ENCODE data around the gene MB. TPM values are rescaled to one million over a fixed set of nuclear protein-coding genes. Genes with fewer than 3 reads are reported as not detected.

Gene MB
- total RNA-seq, 1 donor from 2014 or later: not detected

GRCh38 chr22:35638001-35638400 lies 20.9 kb upstream of the MB start:
- H3K4me3 ChIP-seq (ENCODE audit: low read depth, low read length): no peak overlapping the region
- no peak for TF ChIP-seq CTCF (conservative IDR thresholded peaks at IDR 0.05; ENCODE audit: low read depth, low read length)
- DNase-seq (ENCODE audit: low read depth): no peak

- DNase-seq (ENCODE audit: low read depth): no peak
- H3K4me3 ChIP-seq (ENCODE audit: low read depth, low read length): no peak overlapping the region
- TF ChIP-seq CTCF (conservative IDR thresholded peaks at IDR 0.05; ENCODE audit: low read depth, low read length): no peak
These were observed 20.1 kb upstream of the MB start for GRCh38 chr22:35637254-35637653.

DNA sequence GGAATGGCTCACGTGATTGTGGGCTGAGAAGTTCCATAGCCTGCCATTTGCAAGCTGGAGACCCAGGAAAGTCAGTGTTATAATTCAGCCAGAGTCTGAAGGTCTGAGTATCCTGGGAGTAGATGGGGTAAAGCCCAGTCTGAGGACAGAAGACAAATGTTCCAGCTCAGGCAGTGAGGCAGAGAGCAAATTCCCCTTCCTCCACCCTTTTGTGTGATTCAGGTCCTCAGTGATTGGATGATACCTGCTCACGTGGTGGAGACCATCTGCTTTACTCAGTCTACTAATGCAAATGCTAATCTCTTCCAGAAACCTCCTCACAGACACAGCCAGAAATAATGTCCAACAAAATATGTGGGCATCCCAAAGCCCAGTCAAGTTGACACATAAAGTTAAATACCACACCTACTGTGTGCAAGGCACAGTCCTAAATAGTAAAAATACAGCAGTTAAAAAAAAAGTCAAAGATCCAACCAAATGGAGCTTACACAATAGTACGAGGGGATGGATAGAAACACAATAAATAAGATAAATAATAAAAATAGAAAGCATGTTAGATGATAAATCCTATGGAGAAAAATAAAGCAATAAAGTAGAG lies 17.9 kb upstream of the MB start:
- no peak for DNase-seq (ENCODE audit: low read depth)
- no peak for TF ChIP-seq CTCF (conservative IDR thresholded peaks at IDR 0.05; ENCODE audit: low read depth, low read length)
- no peak overlapping the region for H3K4me3 ChIP-seq (ENCODE audit: low read depth, low read length)

- H3K4me3 ChIP-seq (ENCODE audit: low read depth, low read length): no peak overlapping the region
- TF ChIP-seq CTCF (conservative IDR thresholded peaks at IDR 0.05; ENCODE audit: low read depth, low read length): no peak
- DNase-seq (ENCODE audit: low read depth): no peak
These were observed 16.9 kb upstream of the MB start for GRCh38 chr22:35634015-35634414.

- DNase-seq (ENCODE audit: low read depth): no peak
- no peak overlapping the region for H3K4me3 ChIP-seq (ENCODE audit: low read depth, low read length)
- TF ChIP-seq CTCF (conservative IDR thresholded peaks at IDR 0.05; ENCODE audit: low read depth, low read length): no peak
These were observed 16.4 kb upstream of the MB start for GRCh38 chr22:35633520-35633919.

DNA sequence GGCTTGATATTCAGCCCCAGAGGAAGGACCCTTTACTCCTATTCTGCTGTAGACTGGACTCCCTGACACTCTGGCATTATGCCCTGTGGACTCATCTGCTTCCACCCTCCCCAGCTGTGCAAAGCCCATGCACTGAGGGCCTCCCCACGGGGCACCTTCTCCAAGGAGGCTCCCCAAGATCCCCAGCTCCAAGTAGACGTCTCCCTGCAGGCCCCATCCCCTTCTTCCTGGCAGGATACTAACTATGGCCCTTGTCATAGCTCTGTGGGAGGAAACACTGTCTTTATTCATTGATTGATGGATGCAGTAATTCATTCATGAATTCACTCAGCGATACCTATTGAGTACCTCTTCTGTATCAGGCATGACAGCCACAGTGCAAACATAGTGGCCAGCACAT lies 15.8 kb upstream of the MB start:
- no peak for DNase-seq (ENCODE audit: low read depth)
- H3K4me3 ChIP-seq (ENCODE audit: low read depth, low read length): no peak overlapping the region
- no peak for TF ChIP-seq CTCF (conservative IDR thresholded peaks at IDR 0.05; ENCODE audit: low read depth, low read length)

DNA sequence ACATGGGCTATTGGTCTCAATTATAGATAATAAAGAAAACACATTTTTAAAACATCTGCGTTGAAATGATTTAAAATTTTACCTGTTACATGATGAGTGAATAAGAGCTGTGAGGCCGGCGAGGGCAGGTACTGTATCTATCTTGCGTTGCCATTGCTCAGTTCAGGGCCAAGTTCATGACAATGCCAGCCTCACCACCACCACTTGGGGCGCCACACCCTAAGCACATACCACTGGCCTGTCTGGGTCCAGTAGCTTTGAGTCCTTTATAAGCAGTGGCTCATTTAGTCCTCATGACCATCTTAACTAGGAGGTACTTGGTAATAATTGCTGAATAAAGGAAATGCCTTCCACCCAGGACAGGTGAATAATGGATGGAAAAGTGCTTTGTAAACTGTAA lies 14.5 kb upstream of the MB start:
- TF ChIP-seq CTCF (conservative IDR thresholded peaks at IDR 0.05; ENCODE audit: low read depth, low read length): peak; percentile 84
- DNase-seq (ENCODE audit: low read depth): no peak
- H3K4me3 ChIP-seq (ENCODE audit: low read depth, low read length): no peak overlapping the region
